ENCODE measurements around the gene ZNF850.

GRCh38 chr19:36719687-36720556 lies 52.7 kb downstream of the ZNF850 start:
- TF ChIP-seq, protein P1, sequence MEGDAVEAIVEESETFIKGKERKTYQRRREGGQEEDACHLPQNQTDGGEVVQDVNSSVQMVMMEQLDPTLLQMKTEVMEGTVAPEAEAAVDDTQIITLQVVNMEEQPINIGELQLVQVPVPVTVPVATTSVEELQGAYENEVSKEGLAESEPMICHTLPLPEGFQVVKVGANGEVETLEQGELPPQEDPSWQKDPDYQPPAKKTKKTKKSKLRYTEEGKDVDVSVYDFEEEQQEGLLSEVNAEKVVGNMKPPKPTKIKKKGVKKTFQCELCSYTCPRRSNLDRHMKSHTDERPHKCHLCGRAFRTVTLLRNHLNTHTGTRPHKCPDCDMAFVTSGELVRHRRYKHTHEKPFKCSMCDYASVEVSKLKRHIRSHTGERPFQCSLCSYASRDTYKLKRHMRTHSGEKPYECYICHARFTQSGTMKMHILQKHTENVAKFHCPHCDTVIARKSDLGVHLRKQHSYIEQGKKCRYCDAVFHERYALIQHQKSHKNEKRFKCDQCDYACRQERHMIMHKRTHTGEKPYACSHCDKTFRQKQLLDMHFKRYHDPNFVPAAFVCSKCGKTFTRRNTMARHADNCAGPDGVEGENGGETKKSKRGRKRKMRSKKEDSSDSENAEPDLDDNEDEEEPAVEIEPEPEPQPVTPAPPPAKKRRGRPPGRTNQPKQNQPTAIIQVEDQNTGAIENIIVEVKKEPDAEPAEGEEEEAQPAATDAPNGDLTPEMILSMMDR (IDR thresholded peaks at IDR 0.05) = no peak
- no peak for TF ChIP-seq POLR2A (IDR thresholded peaks at IDR 0.05)
